BE2C (cell line): ENCODE data around the gene OVCA2.

ENCODE experiments used
- DNase-seq: peaks from one replicate; pipeline ENCODE4 v3.0.0-alpha.2; 2020
- H3K27me3 ChIP-seq: fragments of 250-450 bp; sonication (Bioruptor Pico); 2 replicates; pipeline ENCODE4 v1.5.1; 2020; ENCODE audit warnings: mild to moderate bottlenecking
- H3K36me3 ChIP-seq: fragments of 250-450 bp; sonication (Bioruptor Pico); 2 replicates; pipeline ENCODE4 v1.5.1; 2020; ENCODE audit warnings: mild to moderate bottlenecking
- H3K4me1 ChIP-seq: fragments of 250-450 bp; sonication (Bioruptor Pico); 2 replicates; pipeline ENCODE4 v1.5.1; 2020
- H3K4me3 ChIP-seq: 2 replicates; pipeline ENCODE4 v1.5.1; 2011; ENCODE audit warnings: low read depth, low read length
- H3K9me3 ChIP-seq: fragments of 250-450 bp; sonication (Bioruptor Pico); 2 replicates; pipeline ENCODE4 v1.5.1; 2020
- TF ChIP-seq, protein P1 (sequence below): IDR thresholded peaks from 2 replicates; pipeline ENCODE4 v1.5.1; 2012; ENCODE audit warnings: mild to moderate bottlenecking, low read depth, low read length

Gene OVCA2

DNA sequence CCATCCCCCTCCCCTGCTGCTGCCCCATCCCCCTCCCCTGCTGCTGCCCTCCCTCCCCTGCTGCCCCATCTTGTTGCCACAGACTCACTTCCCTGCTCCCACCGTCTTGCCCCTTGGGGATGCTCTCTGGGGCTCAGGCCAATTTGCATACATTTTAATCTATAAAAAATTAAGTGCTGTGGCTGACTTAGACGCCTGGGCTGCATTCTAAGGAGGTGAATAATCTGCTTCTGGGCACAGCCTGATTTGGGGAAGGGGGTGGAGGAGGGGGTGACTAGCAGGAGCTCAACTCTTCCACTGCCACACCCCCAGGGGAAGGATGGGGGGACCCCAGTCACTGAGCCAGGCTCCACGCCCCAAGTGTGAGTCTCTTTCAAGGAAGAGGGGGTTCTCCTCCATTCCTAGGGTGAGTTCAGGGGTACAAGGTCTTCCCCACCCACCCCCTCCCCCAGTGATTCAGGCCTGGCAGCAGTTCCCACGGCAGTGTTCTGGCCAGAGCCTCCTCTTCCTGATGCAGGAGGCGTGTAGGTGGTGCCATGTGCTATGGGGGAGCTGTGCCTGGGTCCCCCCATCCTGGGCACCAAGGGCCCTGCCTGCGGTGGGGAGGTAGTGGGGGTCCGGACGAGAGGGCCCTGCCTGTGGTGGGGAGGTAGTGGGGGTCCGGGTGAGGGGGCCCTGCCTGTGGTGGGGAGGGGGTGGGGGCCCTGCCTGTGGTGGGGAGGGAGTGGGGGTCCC, 6.8 kb upstream of the OVCA2 start:
- H3K4me1 ChIP-seq = no peaks in the 10 kb centered on the region
- H3K36me3 ChIP-seq = no peaks in the 10 kb centered on the region
- TF ChIP-seq, protein P1, sequence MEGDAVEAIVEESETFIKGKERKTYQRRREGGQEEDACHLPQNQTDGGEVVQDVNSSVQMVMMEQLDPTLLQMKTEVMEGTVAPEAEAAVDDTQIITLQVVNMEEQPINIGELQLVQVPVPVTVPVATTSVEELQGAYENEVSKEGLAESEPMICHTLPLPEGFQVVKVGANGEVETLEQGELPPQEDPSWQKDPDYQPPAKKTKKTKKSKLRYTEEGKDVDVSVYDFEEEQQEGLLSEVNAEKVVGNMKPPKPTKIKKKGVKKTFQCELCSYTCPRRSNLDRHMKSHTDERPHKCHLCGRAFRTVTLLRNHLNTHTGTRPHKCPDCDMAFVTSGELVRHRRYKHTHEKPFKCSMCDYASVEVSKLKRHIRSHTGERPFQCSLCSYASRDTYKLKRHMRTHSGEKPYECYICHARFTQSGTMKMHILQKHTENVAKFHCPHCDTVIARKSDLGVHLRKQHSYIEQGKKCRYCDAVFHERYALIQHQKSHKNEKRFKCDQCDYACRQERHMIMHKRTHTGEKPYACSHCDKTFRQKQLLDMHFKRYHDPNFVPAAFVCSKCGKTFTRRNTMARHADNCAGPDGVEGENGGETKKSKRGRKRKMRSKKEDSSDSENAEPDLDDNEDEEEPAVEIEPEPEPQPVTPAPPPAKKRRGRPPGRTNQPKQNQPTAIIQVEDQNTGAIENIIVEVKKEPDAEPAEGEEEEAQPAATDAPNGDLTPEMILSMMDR = no peak
- no peaks in the 10 kb centered on the region for H3K27me3 ChIP-seq
- DNase-seq = no peak
- H3K9me3 ChIP-seq = no peaks in the 10 kb centered on the region
- no peak overlapping the region for H3K4me3 ChIP-seq

DNA sequence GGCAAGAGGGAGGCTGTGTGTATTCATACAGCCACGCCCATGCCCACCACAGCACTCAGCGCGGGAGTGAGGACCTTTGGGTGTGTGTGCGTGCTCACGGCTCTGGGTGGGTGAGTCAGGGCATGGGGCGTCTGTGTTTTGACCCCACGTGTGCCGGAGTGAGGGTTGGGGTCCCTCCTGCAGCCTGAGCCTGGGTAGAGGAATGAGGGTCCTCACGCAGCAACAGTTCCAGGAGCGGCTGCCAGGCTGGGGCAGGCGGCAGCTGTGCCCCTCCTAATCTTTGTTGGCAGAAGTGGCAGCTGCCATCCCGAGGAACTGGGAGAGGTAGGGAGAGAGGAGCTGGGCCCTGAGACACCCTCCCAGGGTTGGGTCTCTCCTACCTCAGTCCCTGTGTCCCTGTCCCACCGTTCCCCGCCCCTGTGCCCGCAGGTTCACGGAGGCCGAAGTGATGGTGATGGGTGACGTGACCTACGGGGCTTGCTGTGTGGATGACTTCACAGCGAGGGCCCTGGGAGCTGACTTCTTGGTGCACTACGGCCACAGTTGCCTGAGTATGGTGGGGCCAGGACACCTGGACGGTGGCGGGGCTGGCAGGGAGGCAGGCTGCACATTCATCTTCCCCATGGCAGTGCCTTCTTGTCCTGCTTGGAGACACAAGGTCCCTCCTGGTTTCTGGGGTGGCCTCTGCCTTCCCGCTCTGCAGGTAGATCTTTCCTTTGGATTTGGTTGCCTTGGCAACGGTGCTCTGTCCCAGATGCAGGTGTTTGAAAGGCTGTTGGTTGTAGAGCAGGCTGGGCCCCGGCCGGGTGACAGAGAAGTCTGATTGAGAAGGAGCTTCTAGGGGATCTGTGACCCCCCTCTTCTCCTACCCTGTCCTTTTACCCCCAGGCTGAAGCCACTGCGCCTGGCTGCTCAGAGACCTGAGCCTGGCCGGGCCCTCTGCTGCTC, 6.0 kb upstream of the OVCA2 start:
- Histone ChIP-seq H3K9me3 (no peaks in the 10 kb centered on the region), H3K36me3 (no peaks in the 10 kb centered on the region), H3K4me3 (no peak overlapping the region), H3K27me3 (no peaks in the 10 kb centered on the region), H3K4me1 (no peaks in the 10 kb centered on the region)
- no peak for DNase-seq
- TF ChIP-seq, protein P1 = no peak

DNA sequence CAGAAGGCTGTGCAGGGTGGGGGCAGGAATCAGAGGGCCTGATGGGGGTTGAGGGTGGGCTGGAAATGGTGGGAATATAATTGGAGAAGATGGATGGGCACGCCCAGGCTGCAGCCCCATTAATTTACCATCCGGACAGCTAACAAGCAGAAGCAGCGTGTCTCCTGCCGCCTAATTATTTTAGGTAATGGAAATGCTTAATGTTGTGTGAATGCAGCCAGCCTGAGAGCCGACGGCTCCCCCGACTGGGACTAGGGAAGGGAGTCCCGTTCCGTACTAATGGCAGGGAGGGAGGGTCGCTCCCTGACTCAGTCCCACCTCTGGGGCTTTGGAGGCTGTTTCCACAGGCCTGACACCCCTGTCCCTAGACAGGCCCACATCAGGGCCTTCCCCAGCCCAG, 4.7 kb upstream of the OVCA2 start:
- no peak overlapping the region for H3K4me3 ChIP-seq
- H3K36me3 ChIP-seq = no peaks in the 10 kb centered on the region
- TF ChIP-seq, protein P1 = no peak
- H3K4me1 ChIP-seq = no peaks in the 10 kb centered on the region
- no peaks in the 10 kb centered on the region for H3K27me3 ChIP-seq
- no peak for DNase-seq
- no peaks in the 10 kb centered on the region for H3K9me3 ChIP-seq

DNA sequence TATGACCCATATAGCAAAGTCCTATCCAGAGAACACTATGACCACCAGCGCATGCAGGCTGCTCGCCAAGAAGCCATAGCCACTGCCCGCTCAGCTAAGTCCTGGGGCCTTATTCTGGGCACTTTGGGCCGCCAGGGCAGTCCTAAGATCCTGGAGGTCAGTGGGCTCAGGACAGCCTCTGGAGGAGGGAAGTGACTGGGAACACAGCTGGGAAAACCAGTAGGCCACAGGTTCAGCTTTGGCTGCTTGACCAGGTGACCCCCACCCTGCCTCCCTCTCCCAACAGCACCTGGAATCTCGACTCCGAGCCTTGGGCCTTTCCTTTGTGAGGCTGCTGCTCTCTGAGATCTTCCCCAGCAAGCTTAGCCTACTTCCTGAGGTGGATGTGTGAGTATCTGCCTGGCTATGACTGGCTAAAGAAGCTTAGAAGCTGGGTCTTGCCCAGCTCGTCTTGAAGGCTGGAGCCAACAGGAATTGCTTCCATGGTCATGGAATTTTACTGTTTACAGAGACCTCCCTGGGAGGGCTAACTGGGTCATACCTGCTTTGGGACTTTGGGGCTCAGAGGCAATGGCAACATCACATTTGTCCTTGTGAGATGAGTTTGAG, 1.5 kb upstream of the OVCA2 start:
- Histone ChIP-seq H3K4me1 (no peaks in the 10 kb centered on the region), H3K4me3 (no peak overlapping the region), H3K27me3 (no peaks in the 10 kb centered on the region), H3K9me3 (no peaks in the 10 kb centered on the region), H3K36me3 (no peaks in the 10 kb centered on the region)
- TF ChIP-seq, protein P1 = no peak
- no peak for DNase-seq

DNA sequence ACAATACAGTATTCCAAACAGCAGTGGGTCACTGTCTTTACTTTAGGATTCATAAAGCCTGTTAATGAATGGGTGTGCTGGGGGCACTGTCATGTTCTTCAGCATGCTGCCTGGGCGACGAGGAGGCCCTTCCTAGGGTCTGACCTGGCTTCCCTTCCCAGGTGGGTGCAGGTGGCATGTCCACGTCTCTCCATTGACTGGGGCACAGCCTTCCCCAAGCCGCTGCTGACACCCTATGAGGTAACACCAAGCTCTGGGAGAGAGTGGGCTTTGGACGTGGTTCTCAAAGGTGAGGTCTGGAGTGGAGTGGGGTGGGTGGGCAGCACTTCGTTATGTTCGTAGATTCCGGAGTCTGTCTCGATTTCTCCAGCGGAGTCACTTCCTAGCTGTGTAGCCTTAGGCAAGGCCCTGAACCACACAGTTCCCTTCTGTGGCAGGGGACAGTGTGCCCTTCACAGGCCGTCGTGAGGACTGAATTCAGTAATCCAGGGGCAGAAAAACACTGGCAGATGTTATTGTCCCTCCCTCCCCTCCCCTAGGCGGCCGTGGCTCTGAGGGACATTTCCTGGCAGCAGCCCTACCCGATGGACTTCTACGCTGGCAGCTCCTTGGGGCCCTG, 771 bp upstream of the OVCA2 start:
- H3K4me3 ChIP-seq = peak overlapping the region; percentile 75
- no peaks in the 10 kb centered on the region for H3K4me1 ChIP-seq
- no peaks in the 10 kb centered on the region for H3K9me3 ChIP-seq
- DNase-seq = no peak
- H3K27me3 ChIP-seq = no peaks in the 10 kb centered on the region
- TF ChIP-seq, protein P1 = no peak
- no peaks in the 10 kb centered on the region for H3K36me3 ChIP-seq
